Natural killer cell (primary cell): ENCODE data around the gene FABP1. TPM values are rescaled to one million over a fixed set of nuclear protein-coding genes. Genes with fewer than 3 reads are reported as not detected.

Experiments used
- ATAC-seq, 3 donors: fragments of 150-1000 bp in 2 of 3; fragments of 200-7000 bp in 1 of 3; cut with Tn5 transposase; 1 replicate in 1 of 3; 2 replicates in 2 of 3; pipeline ENCODE4 v1.10.0; 2021; ENCODE audit warnings: mild to moderate bottlenecking in 2 of 3, moderate library complexity in 2 of 3
- DNase-seq, 2 donors: peaks; one replicate each; pipeline versions ENCODE4 v3.0.0 to v3.0.0-alpha.2; 2013 to 2021; ENCODE audit warnings: mixed read lengths in 1 of 2
- H3K27ac ChIP-seq: one replicate; pipeline ENCODE4 v1.5.1; 2013; ENCODE audit warnings: mild to moderate bottlenecking, low read length
- H3K27me3 ChIP-seq: one replicate; pipeline ENCODE4 v1.6.1; 2013; ENCODE audit warnings: low read length; ENCODE audit not compliant: control insufficient read depth, insufficient read depth
- H3K36me3 ChIP-seq: one replicate; pipeline ENCODE4 v1.6.1; 2013; ENCODE audit warnings: low read length; ENCODE audit not compliant: control insufficient read depth, insufficient read depth
- H3K4me1 ChIP-seq: one replicate; pipeline ENCODE4 v1.6.1; 2013; ENCODE audit warnings: low read length; ENCODE audit not compliant: control insufficient read depth, insufficient read depth
- H3K4me3 ChIP-seq: one replicate; pipeline ENCODE4 v1.5.1; 2013; ENCODE audit warnings: low read length
- H3K9me3 ChIP-seq: one replicate; pipeline ENCODE4 v1.6.1; 2013; ENCODE audit warnings: low read length; ENCODE audit not compliant: control insufficient read depth, insufficient read depth
- H3K27ac Mint-ChIP-seq, 2 donors: one replicate each; pipeline ENCODE4 v1.8.0; 2022; ENCODE audit warnings: mild to moderate bottlenecking in 2 of 2, mixed read lengths in 2 of 2, moderate library complexity in 1 of 2
- H3K27me3 Mint-ChIP-seq, 2 donors: one replicate each; pipeline ENCODE4 v1.8.0; 2022; ENCODE audit warnings: low read depth in 2 of 2, mixed read lengths in 2 of 2
- H3K36me3 Mint-ChIP-seq: one replicate; pipeline ENCODE4 v1.8.0; 2022; ENCODE audit warnings: mixed read lengths
- H3K4me1 Mint-ChIP-seq, 2 donors: one replicate each; pipeline ENCODE4 v1.8.0; 2022; ENCODE audit warnings: mixed read lengths in 2 of 2
- H3K4me3 Mint-ChIP-seq: one replicate; pipeline ENCODE4 v1.8.0; 2022; ENCODE audit warnings: mild to moderate bottlenecking, moderate library complexity, mixed read lengths
- H3K9me3 Mint-ChIP-seq, 2 donors: one replicate each; pipeline ENCODE4 v1.8.0; 2022; ENCODE audit warnings: mixed read lengths in 2 of 2
- CTCF ChIP-seq: fragments of 200-600 bp; IDR thresholded peaks from one replicate; pipeline ENCODE4 v1.8.0; 2022; ENCODE audit warnings: antibody characterized with exemption
- WGBS: methylation state at CpG from one replicate; pipeline ENCODE4 v1.1.7; 2013; ENCODE audit warnings: missing lambda C conversion rate; ENCODE audit not compliant: insufficient coverage; 5-methylcytosine and 5-hydroxymethylcytosine counted together
- intact Hi-C: fragments of 100-400 bp; cut with micrococcal nuclease; formaldehyde crosslinking; loops from one replicate; pipeline ENCODE4 v1.14.2; 2022
- total RNA-seq, 4 donors: library from RNA; stranded (reverse); fragments of 120-200 nt in 1 of 4; gene quantifications; one replicate each; pipeline versions ENCODE4 v1.2.3 to v1.2.4, GENCODE V29; 2013 to 2022

FABP1 gene
- total RNA-seq, 3 donors from 2014 or later (not counting 1 experiment from before 2014, with no cell fraction given), result not detected

- no peaks in the 10 kb centered on the region for H3K9me3 ChIP-seq
- no peak for DNase-seq
- H3K36me3 Mint-ChIP-seq, result no peaks in the 10 kb centered on the region
- no peak overlapping the region for H3K27ac ChIP-seq
- H3K27me3 Mint-ChIP-seq, result peaks cover 9 to 42% of the 10 kb centered on the region in 2 donors
- no peaks in the 10 kb centered on the region for H3K9me3 Mint-ChIP-seq
- H3K4me1 Mint-ChIP-seq, result no peaks in the 10 kb centered on the region
- H3K27ac Mint-ChIP-seq, result no peak overlapping the region
- WGBS, result 91% methylated on average over 18 of the region's 18 CpGs
- intact Hi-C loops, result no loop called here
- ATAC-seq, result no peak
- H3K4me3 ChIP-seq, result no peak overlapping the region
- no peak overlapping the region for H3K4me3 Mint-ChIP-seq
- no peak for TF ChIP-seq CTCF
- H3K36me3 ChIP-seq, result no peaks in the 10 kb centered on the region
- H3K27me3 ChIP-seq, result no peaks in the 10 kb centered on the region
- H3K4me1 ChIP-seq, result no peaks in the 10 kb centered on the region
Observed at GRCh38 chr2:88116669-88117432, 11.0 kb downstream of the FABP1 start.

GRCh38 chr2:88115825-88116518 lies 11.9 kb downstream of the FABP1 start:
- TF ChIP-seq CTCF, result no peak
- no peaks in the 10 kb centered on the region for H3K36me3 Mint-ChIP-seq
- peaks cover 3 to 33% of the 10 kb centered on the region in 2 donors for H3K27me3 Mint-ChIP-seq
- H3K27ac Mint-ChIP-seq, result no peak overlapping the region
- H3K36me3 ChIP-seq, result no peaks in the 10 kb centered on the region
- no peaks in the 10 kb centered on the region for H3K4me1 ChIP-seq
- intact Hi-C loops, result no loop called here
- ATAC-seq (no peak), DNase-seq (no peak)
- H3K4me3 ChIP-seq, result no peak overlapping the region
- no peaks in the 10 kb centered on the region for H3K4me1 Mint-ChIP-seq
- H3K9me3 ChIP-seq, result no peaks in the 10 kb centered on the region
- H3K9me3 Mint-ChIP-seq, result no peaks in the 10 kb centered on the region
- no peak overlapping the region for H3K27ac ChIP-seq
- WGBS, result 97% methylated on average over 8 of the region's 10 CpGs
- H3K4me3 Mint-ChIP-seq, result no peak overlapping the region
- H3K27me3 ChIP-seq, result no peaks in the 10 kb centered on the region

- intact Hi-C loops, result no loop called here
- H3K27ac ChIP-seq, result no peak overlapping the region
- Mint-ChIP-seq H3K27me3 (peaks cover 2 to 29% of the 10 kb centered on the region in 2 donors), H3K4me3 (no peak overlapping the region), H3K27ac (no peak overlapping the region), H3K36me3 (no peaks in the 10 kb centered on the region), H3K9me3 (no peaks in the 10 kb centered on the region), H3K4me1 (no peaks in the 10 kb centered on the region)
- H3K4me3 ChIP-seq, result no peak overlapping the region
- DNase-seq, result no peak
- no peak for ATAC-seq
- no peaks in the 10 kb centered on the region for H3K36me3 ChIP-seq
- no peaks in the 10 kb centered on the region for H3K9me3 ChIP-seq
- H3K4me1 ChIP-seq, result no peaks in the 10 kb centered on the region
- WGBS, result 82% methylated on average over 5 of the region's 5 CpGs
- TF ChIP-seq CTCF, result no peak
- no peaks in the 10 kb centered on the region for H3K27me3 ChIP-seq
Observed at GRCh38 chr2:88114889-88115288, 13.0 kb downstream of the FABP1 start.
